ENCODE results near the gene FDCSP. TPM values are rescaled to one million over a fixed set of nuclear protein-coding genes. Genes with fewer than 3 reads are reported as not detected.
A peak's percentile ranks its signal among the peaks of the same experiment; 100 is the strongest.

Gene FDCSP
- total and polyA plus RNA-seq, 2 of the 13 experiments (the other 11 are each of a cell fraction or from before 2014, with no cell fraction given), result not detected

- TF ChIP-seq ZNF580 (CRISPR knock-in tag; IDR thresholded peaks at IDR 0.05; ENCODE audit: borderline replicate concordance, low read depth) (0 out of 2 replicates have a peak, but pooled peaks have one; percentile 33), RBFOX2 (IDR thresholded peaks at IDR 0.05; ENCODE audit: low read depth, low read length) (no peak), DPF2 (CRISPR knock-in tag; IDR thresholded peaks at IDR 0.05; ENCODE audit: borderline replicate concordance, low read depth) (peak; percentile 71), TCF7L2 (IDR thresholded peaks at IDR 0.05; ENCODE audit: low read depth, low read length) (peak; percentile 100), ZBTB33 (CRISPR knock-in tag; IDR thresholded peaks at IDR 0.05) (no peak), SRSF1 (optimal IDR thresholded peaks at IDR 0.05; ENCODE audit: low read depth, low read length) (no peak), ZFP37 (CRISPR knock-in tag; IDR thresholded peaks at IDR 0.05; ENCODE audit: borderline replicate concordance) (no peak), HOMEZ (CRISPR knock-in tag; IDR thresholded peaks at IDR 0.05; ENCODE audit: low read depth) (peak; percentile 38; the same call in 1 of the 2 replicates), U2AF1 (optimal IDR thresholded peaks at IDR 0.05; ENCODE audit: low read depth, low read length) (no peak), ZBTB42 (CRISPR knock-in tag; IDR thresholded peaks at IDR 0.05) (no peak), ZNF292 (CRISPR knock-in tag; IDR thresholded peaks at IDR 0.05; ENCODE audit: borderline replicate concordance, low read depth) (no peak), ZNF501 (CRISPR knock-in tag; IDR thresholded peaks at IDR 0.05) (no peak), SPEN (CRISPR knock-in tag; IDR thresholded peaks at IDR 0.05; ENCODE audit: low read depth) (no peak), SP1 (IDR thresholded peaks at IDR 0.05) (no peak), SP1 (CRISPR knock-in tag; IDR thresholded peaks at IDR 0.05) (no peak), CBFB (CRISPR knock-in tag; IDR thresholded peaks at IDR 0.05) (peak; percentile 94), CENPBD1 (CRISPR knock-in tag; IDR thresholded peaks at IDR 0.05; ENCODE audit: borderline replicate concordance, low read depth) (no peak), KDM5A (IDR thresholded peaks at IDR 0.05; ENCODE audit: borderline replicate concordance, low read length) (0 out of 2 replicates have a peak, but pooled peaks have one; percentile 2), ZFP41 (CRISPR knock-in tag; IDR thresholded peaks at IDR 0.05; ENCODE audit: borderline replicate concordance) (no peak), POLR2A (IDR thresholded peaks at IDR 0.05; ENCODE audit: insufficient read depth in 1 of 2, low read depth in 2 of 2, low read length in 2 of 2) (no peak), PLRG1 (conservative IDR thresholded peaks at IDR 0.05) (no peak), ZNF674 (CRISPR knock-in tag; IDR thresholded peaks at IDR 0.05; ENCODE audit: low read depth) (no peak), KAT2B (IDR thresholded peaks at IDR 0.05; ENCODE audit: borderline replicate concordance, low read depth, low read length) (peak; percentile 50; the same call in 1 of the 2 replicates), SP5 (CRISPR knock-in tag; IDR thresholded peaks at IDR 0.05; ENCODE audit: borderline replicate concordance, low read depth) (peak; percentile 22; the same call in 1 of the 2 replicates), ZNF678 (CRISPR knock-in tag; IDR thresholded peaks at IDR 0.05) (no peak), CBX2 (IDR thresholded peaks at IDR 0.05; ENCODE audit: low read depth, low read length) (no peak), CBX2 (CRISPR knock-in tag; IDR thresholded peaks at IDR 0.05; ENCODE audit: low read depth) (no peak), RAD51 (IDR thresholded peaks at IDR 0.05; ENCODE audit: borderline replicate concordance) (no peak)
These were observed 43.3 kb upstream of the FDCSP start (continued) for GRCh38 chr4:70182517-70183167.

Measured in HepG2 (cell line).